ENCODE results near the gene AIF1L. TPM values are rescaled to one million over a fixed set of nuclear protein-coding genes. Genes with fewer than 3 reads are reported as not detected.
"Not testable (repeated sequence)": the region's sequence is repeated elsewhere in the genome, so short reads cannot be mapped to it uniquely, and the experiment has no call there.

AIF1L gene
- total RNA-seq, 2 donors from 2014 or later: 0.61 to 3.1 TPM

GRCh38 chr9:131107760-131108159 lies 11.4 kb downstream of the AIF1L start:
- ATAC-seq (no peak), DNase-seq (ENCODE audit: low spot score in 2 of 2) (no peak)
- Mint-ChIP-seq H3K36me3 (no peaks in the 10 kb centered on the region), H3K27ac (no peak overlapping the region), H3K9me3 (no peaks in the 10 kb centered on the region)

- DNase-seq (ENCODE audit: low spot score in 2 of 2): no peak
- H3K9me3 Mint-ChIP-seq: no peaks in the 10 kb centered on the region
- H3K36me3 Mint-ChIP-seq: no peaks in the 10 kb centered on the region
- H3K27ac Mint-ChIP-seq: no peak overlapping the region
- no peak for ATAC-seq
These were observed 15.0 kb downstream of the AIF1L start for GRCh38 chr9:131111186-131111853.

- ATAC-seq (no peak), DNase-seq (ENCODE audit: low spot score in 2 of 2) (no peak)
- Mint-ChIP-seq H3K9me3 (no peaks in the 10 kb centered on the region), H3K27ac (no peak overlapping the region), H3K36me3 (no peaks in the 10 kb centered on the region)
These were observed 15.6 kb downstream of the AIF1L start for GRCh38 chr9:131111854-131112311.

GRCh38 chr9:131112374-131113154 lies 16.2 kb downstream of the AIF1L start:
- ATAC-seq (no peak), DNase-seq (ENCODE audit: low spot score in 2 of 2) (no peak)
- H3K27ac Mint-ChIP-seq: no peak overlapping the region
- H3K9me3 Mint-ChIP-seq: no peaks in the 10 kb centered on the region
- no peaks in the 10 kb centered on the region for H3K36me3 Mint-ChIP-seq

- DNase-seq (ENCODE audit: low spot score in 2 of 2) (no peak), ATAC-seq (no peak)
- H3K36me3 Mint-ChIP-seq: no peaks in the 10 kb centered on the region
- peak overlapping the region in 1 of 2 donors; percentile 32 for H3K27ac Mint-ChIP-seq
- no peaks in the 10 kb centered on the region for H3K9me3 Mint-ChIP-seq
These were observed 17.3 kb downstream of the AIF1L start for GRCh38 chr9:131113655-131114054.

- H3K27ac Mint-ChIP-seq: peak overlapping the region in 1 of 2 donors; percentile 32
- H3K9me3 Mint-ChIP-seq: no peaks in the 10 kb centered on the region
- H3K36me3 Mint-ChIP-seq: no peaks in the 10 kb centered on the region
- ATAC-seq: no peak
- no peak for DNase-seq (ENCODE audit: low spot score in 2 of 2)
These were observed 17.8 kb downstream of the AIF1L start for GRCh38 chr9:131114084-131114535.

- H3K9me3 Mint-ChIP-seq; DNase-seq (ENCODE audit: low spot score in 2 of 2); ATAC-seq; H3K36me3 Mint-ChIP-seq; H3K27ac Mint-ChIP-seq: not testable (repeated sequence)
These were observed 19.0 kb downstream of the AIF1L start for GRCh38 chr9:131115360-131115742.

GRCh38 chr9:131116281-131117120 lies 20.2 kb downstream of the AIF1L start:
- no peaks in the 10 kb centered on the region for H3K36me3 Mint-ChIP-seq
- no peak for ATAC-seq
- H3K27ac Mint-ChIP-seq: no peak overlapping the region
- H3K9me3 Mint-ChIP-seq: no peaks in the 10 kb centered on the region
- DNase-seq (ENCODE audit: low spot score in 2 of 2): no peak

GRCh38 chr9:131117121-131117761 lies 20.9 kb downstream of the AIF1L start:
- H3K36me3 Mint-ChIP-seq: no peaks in the 10 kb centered on the region
- no peak for DNase-seq (ENCODE audit: low spot score in 2 of 2)
- no peak for ATAC-seq

GRCh38 chr9:131117762-131118145 lies 21.4 kb downstream of the AIF1L start:
- DNase-seq (ENCODE audit: low spot score in 2 of 2) (no peak), ATAC-seq (no peak)
- peak overlapping the region in 1 of 2 donors; percentile 10 for H3K27ac Mint-ChIP-seq
- H3K9me3 Mint-ChIP-seq: no peaks in the 10 kb centered on the region
- H3K36me3 Mint-ChIP-seq: no peaks in the 10 kb centered on the region

More at GRCh38 chr9:131117121-131117761, 20.9 kb downstream of the AIF1L start:
- Mint-ChIP-seq H3K27ac (no peak overlapping the region), H3K9me3 (no peaks in the 10 kb centered on the region)

- no peaks in the 10 kb centered on the region for H3K9me3 Mint-ChIP-seq
- H3K36me3 Mint-ChIP-seq: no peaks in the 10 kb centered on the region
- DNase-seq (ENCODE audit: low spot score in 2 of 2) (no peak), ATAC-seq (no peak)
- no peak overlapping the region for H3K27ac Mint-ChIP-seq
These were observed 23.3 kb downstream of the AIF1L start for GRCh38 chr9:131119600-131119999.

GRCh38 chr9:131120620-131121228 lies 24.4 kb downstream of the AIF1L start:
- DNase-seq (ENCODE audit: low spot score in 2 of 2): no peak
- H3K27ac Mint-ChIP-seq: no peak overlapping the region
- peaks cover 11% of the 10 kb centered on the region in 2 donors for H3K36me3 Mint-ChIP-seq
- ATAC-seq: no peak
- no peaks in the 10 kb centered on the region for H3K9me3 Mint-ChIP-seq

GRCh38 chr9:131121346-131121745 lies 25.0 kb downstream of the AIF1L start:
- H3K9me3 Mint-ChIP-seq: no peaks in the 10 kb centered on the region
- DNase-seq (ENCODE audit: low spot score in 2 of 2) (no peak), ATAC-seq (no peak)
- H3K36me3 Mint-ChIP-seq: peaks cover 16% of the 10 kb centered on the region in 2 donors
- no peak overlapping the region for H3K27ac Mint-ChIP-seq

- Mint-ChIP-seq H3K36me3 (peaks cover 16% of the 10 kb centered on the region in 2 donors), H3K9me3 (no peaks in the 10 kb centered on the region), H3K27ac (no peak overlapping the region)
- ATAC-seq (no peak), DNase-seq (ENCODE audit: low spot score in 2 of 2) (no peak)
These were observed 25.8 kb downstream of the AIF1L start for GRCh38 chr9:131122158-131122557.

- Mint-ChIP-seq H3K27ac (peak overlapping the region; percentile 97), H3K36me3 (peaks cover 20 to 23% of the 10 kb centered on the region in 2 donors), H3K9me3 (no peaks in the 10 kb centered on the region)
- peak in 1 of 2 donors; percentile 15 for ATAC-seq
- no peak for DNase-seq (ENCODE audit: low spot score in 2 of 2)
These were observed 28.6 kb downstream of the AIF1L start for GRCh38 chr9:131125038-131125287.

- H3K27ac Mint-ChIP-seq: peak within 1 kb of the TSS; percentile 97
- no peaks in the 10 kb centered on the region for H3K9me3 Mint-ChIP-seq
- ATAC-seq (peak; percentile 99), DNase-seq (ENCODE audit: low spot score in 2 of 2) (peak; percentile 99)
- peaks cover 21 to 23% of the 10 kb centered on the region in 2 donors for H3K36me3 Mint-ChIP-seq
These were observed 29.1 kb downstream of the AIF1L start, which contains the start of gene NUP214 for GRCh38 chr9:131125288-131126058. NUP214 (plus strand) TSS chr9:131125586; CDS start chr9:131125705, 119 bp downstream.
